GM12878 (cell line): ENCODE measurements around the gene ABHD1. TPM values are rescaled to one million over a fixed set of nuclear protein-coding genes. Genes with fewer than 3 reads are reported as not detected.
"Not testable (repeated sequence)": the region's sequence is repeated elsewhere in the genome, so short reads cannot be mapped to it uniquely, and the experiment has no call there.

Experiments
- ATAC-seq: fragments of 200-7000 bp; cut with Tn5 transposase; 3 replicates; pipeline ENCODE4 v1.9.1; 2020; ENCODE audit warnings: mild to moderate bottlenecking, moderate library complexity
- BruUV-seq: library from RNA; stranded (reverse); fragments of 400-500 nt; replicated peaks from 2 replicates; lab custom pipeline; 2021; lab: Mats Ljungman, UMichigan
- CTCF ChIA-PET: fragments of 300-600 bp; sonication (Branson Sonifier 250); formaldehyde crosslinking; extraction: SDS; loops from one replicate; lab custom pipeline; 2021; ENCODE audit warnings: inconsistent platforms; lab: Yijun Ruan, JAX
- POLR2A ChIA-PET: fragments of 350-600 bp; formaldehyde crosslinking; extraction: SDS; loops from one replicate; lab custom pipeline; 2021; ENCODE audit warnings: inconsistent platforms; lab: Charles Lee
- RAD21 ChIA-PET: fragments of 300-600 bp; sonication (Branson Sonifier 250); formaldehyde crosslinking; loops from one replicate; lab custom pipeline; 2023; ENCODE audit warnings: antibody characterized with exemption; ENCODE audit not compliant: unreplicated experiment; lab: Charles Lee
- SMC1A ChIA-PET: fragments of 300-600 bp; sonication (Branson Sonifier 250); formaldehyde crosslinking; loops from one replicate; lab custom pipeline; 2023; ENCODE audit not compliant: unreplicated experiment, uncharacterized antibody; lab: Charles Lee
- DNase-seq: peaks from one replicate; pipeline ENCODE4 v3.0.0-alpha.2; 2011; ENCODE audit warnings: low read depth, low spot score
- FAIRE-seq: peaks from 3 replicates; lab custom pipeline; 2011; peaks lifted over from hg19 to GRCh38; lab: Jason Lieb, UNC
- H2AFZ ChIP-seq: 2 replicates; pipeline ENCODE4 v1.6.0; 2011; ENCODE audit warnings: low read depth, low read length, control low read depth; ENCODE audit not compliant: control insufficient read depth
- H3K27ac ChIP-seq: 2 replicates; pipeline ENCODE4 v1.5.1; 2011; ENCODE audit warnings: control low read depth; ENCODE audit not compliant: control insufficient read depth, insufficient read depth
- H3K27me3 ChIP-seq, 2 experiments: replicated peaks in 1 of 2; 2 replicates each; pipeline versions ENCODE4 v1.6.0 to v1.6.1; 2011; ENCODE audit warnings: low read length in 1 of 2; ENCODE audit not compliant: control insufficient read depth in 2 of 2, insufficient read depth in 2 of 2
- H3K36me3 ChIP-seq, 2 experiments: 2 replicates each; pipeline ENCODE4 v1.5.1; 2011; ENCODE audit warnings: low read length in 1 of 2; ENCODE audit not compliant: control insufficient read depth in 2 of 2, insufficient read depth in 2 of 2
- H3K4me1 ChIP-seq: 2 replicates; pipeline ENCODE4 v1.6.1; 2011; ENCODE audit warnings: mild to moderate bottlenecking, low read length, moderate library complexity, mixed read lengths; ENCODE audit not compliant: control insufficient read depth, insufficient read depth
- H3K4me2 ChIP-seq: 2 replicates; pipeline ENCODE4 v1.6.0; 2011; ENCODE audit warnings: control low read depth; ENCODE audit not compliant: control insufficient read depth, insufficient read depth
- H3K4me3 ChIP-seq: fragments of 200-600 bp; sonication (generic); 2 replicates; pipeline ENCODE4 v1.5.1; 2016
- H3K79me2 ChIP-seq: 2 replicates; pipeline ENCODE4 v1.6.0; 2011; ENCODE audit warnings: low read length; ENCODE audit not compliant: control insufficient read depth, insufficient read depth
- H3K9ac ChIP-seq: 2 replicates; pipeline ENCODE4 v1.8.0; 2011; ENCODE audit warnings: low read length, control low read depth, mixed read lengths; ENCODE audit not compliant: control insufficient read depth, insufficient read depth
- H3K9me3 ChIP-seq: replicated peaks from 3 replicates; pipeline ENCODE4 v1.5.1; 2011; ENCODE audit warnings: mild to moderate bottlenecking, low read length; ENCODE audit not compliant: control insufficient read depth, insufficient read depth
- H4K20me1 ChIP-seq: 2 replicates; pipeline ENCODE4 v1.6.0; 2011; ENCODE audit not compliant: control insufficient read depth, insufficient read depth
- NFYB ChIP-seq: IDR thresholded peaks from 2 replicates; pipeline ENCODE4 v1.6.1; 2011; ENCODE audit warnings: low read depth, mild to moderate bottlenecking, low read length, improper control_type of control experiment, moderate library complexity; ENCODE audit not compliant: insufficient read depth
- WGBS: methylation state at CpG from one replicate; pipeline ENCODE4 v1.1.6; 2016; ENCODE audit warnings: low lambda C conversion rate; ENCODE audit not compliant: insufficient replicate concordance, insufficient coverage; ENCODE audit errors: missing lambda C conversion rate; 5-methylcytosine and 5-hydroxymethylcytosine counted together
- in situ Hi-C: fragments of 300-500 bp; cut with MboI; formaldehyde crosslinking; loops from 9 replicates; pipeline ENCODE4 v1.14.3; 2018; ENCODE audit warnings: mixed read lengths
- intact Hi-C: fragments of 100-400 bp; cut with micrococcal nuclease; formaldehyde crosslinking; loops from one replicate; pipeline ENCODE4 v1.14.2; 2022; ENCODE audit not compliant: unreplicated experiment
- polyA plus RNA-seq, 11 experiments: library from polyadenylated mRNA; depleted of rRNA in 4 of 11; unstranded in 6 of 11; stranded (reverse) in 5 of 11; fragments of >200 nt; fragmentation: Nextera tagmentation in 4 of 11; fragmentation: Illumina TruSeq in 1 of 11; extraction: Ambion mirVana in 4 of 11; extraction: Trizol in 1 of 11; gene quantifications; 1 replicate in 1 of 11; 2 replicates in 10 of 11; pipeline versions ENCODE4 v1.2.1 to v1.2.3, GENCODE V29; 2011 to 2016; ENCODE audit warnings: inconsistent platforms in 2 of 11, missing spikeins in 2 of 11, low read depth in 1 of 11
- total RNA-seq, 4 experiments: library from RNA; depleted of rRNA in 3 of 4; stranded (reverse); fragments of >200 nt in 3 of 4; fragmentation: Illumina TruSeq in 1 of 4; extraction: Trizol in 1 of 4; gene quantifications; 2 replicates each; pipeline versions ENCODE4 v1.2.1 to v1.2.3, GENCODE V29; 2013 to 2021

Gene ABHD1
- total and polyA plus RNA-seq, 10 of the 15 experiments (the other 5 are each of a cell fraction or from before 2014, with no cell fraction given), result 0.04 to 0.35 (median 0.17) TPM; not detected in 2

- SMC1A ChIA-PET, result interaction anchor here (0.7 kb wide), 1 partner anchor 169 kb away, joined by 3 read pairs; no protein-coding TSS in a partner anchor
- BruUV-seq, in situ Hi-C loops, H3K4me3 ChIP-seq, H2AFZ ChIP-seq, intact Hi-C loops, H3K79me2 ChIP-seq, H3K9me3 ChIP-seq, ATAC-seq, H3K4me2 ChIP-seq, DNase-seq, POLR2A ChIA-PET, H3K27ac ChIP-seq, H3K27me3 ChIP-seq, FAIRE-seq, H3K9ac ChIP-seq, H3K36me3 ChIP-seq, H3K4me1 ChIP-seq, H4K20me1 ChIP-seq: not testable (repeated sequence)
- CTCF ChIA-PET, result interaction anchor here (0.8 kb wide), 1 partner anchor 59 kb away, joined by 4 read pairs; no protein-coding TSS in a partner anchor
- WGBS, result 79% methylated on average over 24 of the region's 24 CpGs
- 0 out of 2 replicates have a peak, but pooled peaks have one; percentile 49 for TF ChIP-seq NFYB
- RAD21 ChIA-PET, result interaction anchor here (0.6 to 1.2 kb wide), 3 partner anchors 11 to 1094 kb away, joined by 4 read pairs; no protein-coding TSS in a partner anchor
Observed at GRCh38 chr2:27110603-27111352, 12.8 kb upstream of the ABHD1 start.

- ATAC-seq, result not testable (repeated sequence)
Observed at GRCh38 chr2:27111392-27112078, 12.1 kb upstream of the ABHD1 start.

More at GRCh38 chr2:27111392-27112078, 12.1 kb upstream of the ABHD1 start:
- H3K4me2 ChIP-seq, POLR2A ChIA-PET, H3K4me3 ChIP-seq, H3K9me3 ChIP-seq, H2AFZ ChIP-seq, H3K27ac ChIP-seq, DNase-seq, BruUV-seq, H3K27me3 ChIP-seq, H3K79me2 ChIP-seq, intact Hi-C loops, H4K20me1 ChIP-seq, H3K4me1 ChIP-seq, FAIRE-seq, in situ Hi-C loops, H3K9ac ChIP-seq, H3K36me3 ChIP-seq: not testable (repeated sequence)
- 72% methylated on average over 45 of the region's 49 CpGs for WGBS
- CTCF ChIA-PET, result interaction anchor here (0.8 to 3.5 kb wide), 3 partner anchors 58 to 169 kb away, joined by 3 to 14 read pairs (median 4); no protein-coding TSS in a partner anchor
- RAD21 ChIA-PET, result interaction anchor here (0.6 to 1.2 kb wide), 3 partner anchors 12 to 1095 kb away, joined by 4 read pairs; no protein-coding TSS in a partner anchor
- SMC1A ChIA-PET, result interaction anchor here (0.7 to 0.9 kb wide), 2 partner anchors 12 to 169 kb away, joined by 3 read pairs; no protein-coding TSS in a partner anchor
